ENCODE results near the gene DNAH17.

GRCh38 chr17:78418326-78419026, 158.7 kb downstream of the DNAH17 start:
- TF ChIP-seq CTCF (IDR thresholded peaks at IDR 0.05; ENCODE audit: extremely low read depth in 1 of 2, insufficient read depth in 1 of 2, low read depth in 1 of 2, low read length in 2 of 2) (no peak), POLR2AphosphoS5 (IDR thresholded peaks at IDR 0.05; ENCODE audit: insufficient read depth, low read depth, low read length) (no peak), EZH2 (IDR thresholded peaks at IDR 0.05; ENCODE audit: borderline replicate concordance, low read depth, low read length, severe bottlenecking) (no peak), GATA2 (IDR thresholded peaks at IDR 0.05; ENCODE audit: insufficient read depth, insufficient read length, low read depth, low read length) (no peak), POLR2A (IDR thresholded peaks at IDR 0.05; ENCODE audit: low read depth, low read length) (no peak), FOS (IDR thresholded peaks at IDR 0.05; ENCODE audit: borderline replicate concordance, insufficient read depth, low read length) (no peak)
- TF ChIP-seq, protein P1, sequence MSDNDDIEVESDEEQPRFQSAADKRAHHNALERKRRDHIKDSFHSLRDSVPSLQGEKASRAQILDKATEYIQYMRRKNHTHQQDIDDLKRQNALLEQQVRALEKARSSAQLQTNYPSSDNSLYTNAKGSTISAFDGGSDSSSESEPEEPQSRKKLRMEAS (IDR thresholded peaks at IDR 0.05; ENCODE audit: insufficient read depth, insufficient read length): no peak

Measured in endothelial cell of umbilical vein (primary cell).